Panc1 (cell line): ENCODE measurements around the gene ADCY3. TPM values are rescaled to one million over a fixed set of nuclear protein-coding genes. Genes with fewer than 3 reads are reported as not detected.

Source experiments
- ATAC-seq: fragments of 200-7000 bp; cut with Tn5 transposase; 2 replicates; pipeline ENCODE4 v1.9.1; 2020; ENCODE audit warnings: mild to moderate bottlenecking, moderate library complexity
- BruUV-seq: library from RNA; stranded (reverse); fragments of 400-500 nt; replicated peaks from 2 replicates; lab custom pipeline; 2021; lab: Mats Ljungman, UMichigan
- CTCF ChIA-PET: fragments of 300-600 bp; sonication (Branson Sonifier 250); formaldehyde crosslinking; loops from one replicate; lab custom pipeline; 2022; ENCODE audit warnings: antibody characterized with exemption; lab: Charles Lee
- POLR2A ChIA-PET: fragments of 300-600 bp; sonication (Branson Sonifier 250); formaldehyde crosslinking; loops from one replicate; lab custom pipeline; 2022; ENCODE audit warnings: antibody characterized with exemption; lab: Charles Lee
- DNase-seq: peaks from one replicate; pipeline ENCODE4 v3.0.0-alpha.2; 2010; ENCODE audit warnings: low read depth, low spot score
- H3K27ac ChIP-seq: 2 replicates; pipeline ENCODE4 v1.5.1; 2011; ENCODE audit warnings: mild to moderate bottlenecking, low read length, inconsistent platforms
- H3K27me3 ChIP-seq: fragments of 200-500 bp; sonication (Bioruptor generic); 2 replicates; pipeline ENCODE4 v1.6.0; 2014; ENCODE audit warnings: low read length, inconsistent platforms; ENCODE audit not compliant: control insufficient read depth, insufficient read depth
- H3K36me3 ChIP-seq: fragments of 200-500 bp; sonication (Bioruptor generic); 2 replicates; pipeline ENCODE4 v1.5.1; 2014; ENCODE audit warnings: inconsistent platforms, mild to moderate bottlenecking, low read length, moderate library complexity; ENCODE audit not compliant: control insufficient read depth, insufficient read depth
- H3K4me1 ChIP-seq: 2 replicates; pipeline ENCODE4 v1.5.1; 2011; ENCODE audit warnings: inconsistent platforms, mild to moderate bottlenecking, low read length, moderate library complexity; ENCODE audit not compliant: control insufficient read depth, insufficient read depth
- H3K4me3 ChIP-seq, 2 experiments: 2 replicates each; pipeline ENCODE4 v1.5.1; 2011 to 2012; ENCODE audit warnings: low read depth in 2 of 2, low read length in 2 of 2, mild to moderate bottlenecking in 2 of 2, inconsistent platforms in 1 of 2, moderate library complexity in 1 of 2
- H3K9me3 ChIP-seq: fragments of 200-500 bp; sonication (Bioruptor generic); 2 replicates; pipeline ENCODE4 v1.5.1; 2014; ENCODE audit warnings: low read depth, mild to moderate bottlenecking, inconsistent platforms, low read length, moderate library complexity; ENCODE audit not compliant: control insufficient read depth, insufficient read depth
- POLR2AphosphoS5 ChIP-seq: IDR thresholded peaks from 2 replicates; pipeline ENCODE4 v1.6.1; 2012; ENCODE audit warnings: mild to moderate bottlenecking, low read depth, low read length, moderate library complexity
- SIN3A ChIP-seq: IDR thresholded peaks from 2 replicates; pipeline ENCODE4 v1.6.1; 2012; ENCODE audit warnings: low read depth, mild to moderate bottlenecking, low read length, moderate library complexity, borderline replicate concordance; ENCODE audit not compliant: insufficient read depth
- TCF7L2 ChIP-seq: IDR thresholded peaks from 2 replicates; pipeline ENCODE4 v1.6.1; 2011; ENCODE audit warnings: mild to moderate bottlenecking, low read depth, low read length, inconsistent platforms
- in situ Hi-C: cut with HindIII; loops from 2 replicates; pipeline ENCODE4 v1.10.0; 2016; ENCODE audit warnings: low sequenced_read_pairs, low pct_unique_long_range_greater_than_20kb
- intact Hi-C: fragments of 100-400 bp; cut with micrococcal nuclease; formaldehyde crosslinking; loops from one replicate; pipeline ENCODE4 v1.10.0; 2022; ENCODE audit not compliant: unreplicated experiment
- total RNA-seq: library from RNA; stranded (reverse); gene quantifications from one replicate; pipeline ENCODE4 v1.2.1, GENCODE V29; 2021; ENCODE audit not compliant: unreplicated experiment
- TF ChIP-seq, protein P1 (sequence below): fragments of 450-650 bp; IDR thresholded peaks from 2 replicates; pipeline ENCODE4 v1.5.1; 2017; ENCODE audit warnings: mild to moderate bottlenecking
- TF ChIP-seq, protein P2 (sequence below), 2 experiments: IDR thresholded peaks; 2 replicates each; pipeline ENCODE4 v1.6.1; 2011 to 2012; ENCODE audit warnings: low read depth in 2 of 2, control low read depth in 1 of 2, low read length in 1 of 2, mild to moderate bottlenecking in 1 of 2, moderate library complexity in 1 of 2; ENCODE audit not compliant: insufficient read depth in 1 of 2

The ADCY3 gene
- total RNA-seq, 1 experiment from 2014 or later = 34.1 TPM

DNA sequence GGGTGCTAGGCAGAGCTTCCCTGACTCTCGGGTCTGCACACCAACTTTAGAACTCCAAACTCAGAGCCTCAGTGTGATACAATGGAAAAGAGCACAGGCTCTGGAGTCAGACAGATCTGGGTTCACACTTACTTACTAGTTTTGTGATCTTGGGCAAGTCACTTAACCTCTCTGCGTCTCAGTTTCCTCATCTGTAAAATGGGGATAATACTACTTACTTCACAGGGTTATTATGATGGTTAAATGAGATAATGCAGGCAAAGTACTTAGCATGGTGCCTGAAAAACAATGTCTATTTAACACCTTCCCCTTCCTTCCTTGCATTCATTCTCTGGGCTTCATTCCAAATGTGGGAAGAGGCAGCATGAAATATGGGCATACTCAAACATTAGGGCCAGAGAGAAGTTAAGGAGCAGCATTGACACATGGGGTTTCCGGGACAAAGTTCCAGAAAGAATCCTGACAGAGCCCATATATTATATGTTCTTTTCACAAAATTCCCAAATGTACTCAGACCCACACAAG lies 38.4 kb upstream of the ADCY3 start:
- no TSS peak for BruUV-seq
- no peak for ATAC-seq
- no peak for DNase-seq
- Histone ChIP-seq H3K4me1 (no peaks in the 10 kb centered on the region), H3K27ac (no peak overlapping the region), H3K27me3 (no peaks in the 10 kb centered on the region), H3K9me3 (peaks cover 15% of the 10 kb centered on the region; the same call in 1 of the 2 replicates), H3K36me3 (peaks cover 19% of the 10 kb centered on the region), H3K4me3 (no peak overlapping the region)
- ChIA-PET POLR2A (no interaction called here), CTCF (no interaction called here)
- TF ChIP-seq TCF7L2 (no peak), SIN3A (no peak), POLR2AphosphoS5 (no peak)
- TF ChIP-seq, protein P1, sequence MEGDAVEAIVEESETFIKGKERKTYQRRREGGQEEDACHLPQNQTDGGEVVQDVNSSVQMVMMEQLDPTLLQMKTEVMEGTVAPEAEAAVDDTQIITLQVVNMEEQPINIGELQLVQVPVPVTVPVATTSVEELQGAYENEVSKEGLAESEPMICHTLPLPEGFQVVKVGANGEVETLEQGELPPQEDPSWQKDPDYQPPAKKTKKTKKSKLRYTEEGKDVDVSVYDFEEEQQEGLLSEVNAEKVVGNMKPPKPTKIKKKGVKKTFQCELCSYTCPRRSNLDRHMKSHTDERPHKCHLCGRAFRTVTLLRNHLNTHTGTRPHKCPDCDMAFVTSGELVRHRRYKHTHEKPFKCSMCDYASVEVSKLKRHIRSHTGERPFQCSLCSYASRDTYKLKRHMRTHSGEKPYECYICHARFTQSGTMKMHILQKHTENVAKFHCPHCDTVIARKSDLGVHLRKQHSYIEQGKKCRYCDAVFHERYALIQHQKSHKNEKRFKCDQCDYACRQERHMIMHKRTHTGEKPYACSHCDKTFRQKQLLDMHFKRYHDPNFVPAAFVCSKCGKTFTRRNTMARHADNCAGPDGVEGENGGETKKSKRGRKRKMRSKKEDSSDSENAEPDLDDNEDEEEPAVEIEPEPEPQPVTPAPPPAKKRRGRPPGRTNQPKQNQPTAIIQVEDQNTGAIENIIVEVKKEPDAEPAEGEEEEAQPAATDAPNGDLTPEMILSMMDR = no peak
- TF ChIP-seq, protein P2, sequence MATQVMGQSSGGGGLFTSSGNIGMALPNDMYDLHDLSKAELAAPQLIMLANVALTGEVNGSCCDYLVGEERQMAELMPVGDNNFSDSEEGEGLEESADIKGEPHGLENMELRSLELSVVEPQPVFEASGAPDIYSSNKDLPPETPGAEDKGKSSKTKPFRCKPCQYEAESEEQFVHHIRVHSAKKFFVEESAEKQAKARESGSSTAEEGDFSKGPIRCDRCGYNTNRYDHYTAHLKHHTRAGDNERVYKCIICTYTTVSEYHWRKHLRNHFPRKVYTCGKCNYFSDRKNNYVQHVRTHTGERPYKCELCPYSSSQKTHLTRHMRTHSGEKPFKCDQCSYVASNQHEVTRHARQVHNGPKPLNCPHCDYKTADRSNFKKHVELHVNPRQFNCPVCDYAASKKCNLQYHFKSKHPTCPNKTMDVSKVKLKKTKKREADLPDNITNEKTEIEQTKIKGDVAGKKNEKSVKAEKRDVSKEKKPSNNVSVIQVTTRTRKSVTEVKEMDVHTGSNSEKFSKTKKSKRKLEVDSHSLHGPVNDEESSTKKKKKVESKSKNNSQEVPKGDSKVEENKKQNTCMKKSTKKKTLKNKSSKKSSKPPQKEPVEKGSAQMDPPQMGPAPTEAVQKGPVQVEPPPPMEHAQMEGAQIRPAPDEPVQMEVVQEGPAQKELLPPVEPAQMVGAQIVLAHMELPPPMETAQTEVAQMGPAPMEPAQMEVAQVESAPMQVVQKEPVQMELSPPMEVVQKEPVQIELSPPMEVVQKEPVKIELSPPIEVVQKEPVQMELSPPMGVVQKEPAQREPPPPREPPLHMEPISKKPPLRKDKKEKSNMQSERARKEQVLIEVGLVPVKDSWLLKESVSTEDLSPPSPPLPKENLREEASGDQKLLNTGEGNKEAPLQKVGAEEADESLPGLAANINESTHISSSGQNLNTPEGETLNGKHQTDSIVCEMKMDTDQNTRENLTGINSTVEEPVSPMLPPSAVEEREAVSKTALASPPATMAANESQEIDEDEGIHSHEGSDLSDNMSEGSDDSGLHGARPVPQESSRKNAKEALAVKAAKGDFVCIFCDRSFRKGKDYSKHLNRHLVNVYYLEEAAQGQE (IDR thresholded peaks at IDR 0.05; ENCODE audit: insufficient read depth in 1 of 2, low read depth in 2 of 2, low read length in 1 of 2) = no peak
- in situ Hi-C loops (no loop called here), intact Hi-C loops (no loop called here)

DNA sequence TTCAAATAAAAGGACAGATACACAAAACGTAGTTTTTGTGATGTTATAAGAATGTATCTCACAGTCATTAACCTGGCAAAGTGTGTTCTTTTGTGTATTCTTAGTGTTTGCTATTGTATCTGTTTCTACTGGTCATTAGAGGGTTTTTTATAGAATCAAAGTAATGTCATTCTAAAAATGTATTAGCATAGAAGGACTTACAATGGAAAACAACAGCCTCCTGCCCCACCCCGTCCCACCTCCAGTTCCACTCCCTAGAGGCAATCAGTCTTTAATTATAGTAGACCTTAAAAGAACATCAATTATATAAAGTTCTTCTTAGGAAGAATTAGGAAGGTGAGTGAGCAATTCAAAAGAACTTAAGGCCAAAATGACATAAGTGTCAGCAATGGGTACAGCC lies 37.9 kb upstream of the ADCY3 start:
- no peaks in the 10 kb centered on the region for H3K27me3 ChIP-seq
- POLR2A ChIA-PET = no interaction called here
- no TSS peak for BruUV-seq
- H3K4me3 ChIP-seq = no peak overlapping the region
- in situ Hi-C loops = no loop called here
- H3K27ac ChIP-seq = no peak overlapping the region
- CTCF ChIA-PET = no interaction called here
- intact Hi-C loops = no loop called here
- DNase-seq (no peak), ATAC-seq (no peak)
- peaks cover 15% of the 10 kb centered on the region; the same call in 1 of the 2 replicates for H3K9me3 ChIP-seq
- H3K4me1 ChIP-seq = no peaks in the 10 kb centered on the region
- peaks cover 17% of the 10 kb centered on the region for H3K36me3 ChIP-seq
- TF ChIP-seq POLR2AphosphoS5 (no peak), TCF7L2 (no peak), SIN3A (no peak)
- TF ChIP-seq, protein P2 (IDR thresholded peaks at IDR 0.05; ENCODE audit: insufficient read depth in 1 of 2, low read depth in 2 of 2, low read length in 1 of 2) = no peak
- TF ChIP-seq, protein P1 = no peak
